Measurements from ENCODE around the gene DDX17.

DNA sequence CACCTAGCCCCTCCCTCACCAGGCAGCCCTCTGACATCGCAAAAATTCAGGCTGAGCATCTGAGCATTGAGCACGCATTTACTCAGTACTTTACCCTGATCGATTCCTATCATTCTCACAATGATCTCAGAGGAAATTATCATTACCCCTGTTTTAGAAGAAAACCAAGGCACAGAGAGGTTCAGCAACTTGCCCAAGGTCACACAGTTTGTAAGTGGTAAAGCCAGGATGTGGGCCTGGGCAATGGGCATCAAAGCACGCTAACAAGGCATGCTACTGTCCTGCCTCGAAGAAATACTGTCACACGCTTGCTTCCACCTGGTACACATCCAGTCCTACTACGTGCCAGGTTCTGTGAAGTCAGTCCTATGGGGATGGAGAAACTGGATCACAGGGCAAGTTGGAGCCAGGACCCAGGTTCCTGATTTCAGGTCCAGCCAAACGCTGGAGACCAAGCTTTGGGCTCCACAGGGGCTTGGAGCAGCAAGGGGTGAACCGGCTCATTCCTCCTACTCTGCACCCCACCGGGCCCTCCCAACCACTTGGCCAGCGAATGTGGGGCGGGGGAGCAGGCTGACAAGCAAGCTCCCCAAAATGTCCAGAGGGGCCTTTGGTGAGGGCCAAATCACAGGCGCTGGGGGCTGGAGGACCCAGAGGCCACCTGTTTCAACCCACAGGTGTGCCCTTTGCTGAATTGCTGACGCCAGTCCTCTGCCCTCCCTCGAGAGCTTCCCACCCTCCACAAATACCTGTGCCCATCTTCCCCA, 69.3 kb downstream of the DDX17 start:
- TF ChIP-seq, protein P1, sequence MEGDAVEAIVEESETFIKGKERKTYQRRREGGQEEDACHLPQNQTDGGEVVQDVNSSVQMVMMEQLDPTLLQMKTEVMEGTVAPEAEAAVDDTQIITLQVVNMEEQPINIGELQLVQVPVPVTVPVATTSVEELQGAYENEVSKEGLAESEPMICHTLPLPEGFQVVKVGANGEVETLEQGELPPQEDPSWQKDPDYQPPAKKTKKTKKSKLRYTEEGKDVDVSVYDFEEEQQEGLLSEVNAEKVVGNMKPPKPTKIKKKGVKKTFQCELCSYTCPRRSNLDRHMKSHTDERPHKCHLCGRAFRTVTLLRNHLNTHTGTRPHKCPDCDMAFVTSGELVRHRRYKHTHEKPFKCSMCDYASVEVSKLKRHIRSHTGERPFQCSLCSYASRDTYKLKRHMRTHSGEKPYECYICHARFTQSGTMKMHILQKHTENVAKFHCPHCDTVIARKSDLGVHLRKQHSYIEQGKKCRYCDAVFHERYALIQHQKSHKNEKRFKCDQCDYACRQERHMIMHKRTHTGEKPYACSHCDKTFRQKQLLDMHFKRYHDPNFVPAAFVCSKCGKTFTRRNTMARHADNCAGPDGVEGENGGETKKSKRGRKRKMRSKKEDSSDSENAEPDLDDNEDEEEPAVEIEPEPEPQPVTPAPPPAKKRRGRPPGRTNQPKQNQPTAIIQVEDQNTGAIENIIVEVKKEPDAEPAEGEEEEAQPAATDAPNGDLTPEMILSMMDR (IDR thresholded peaks at IDR 0.05) = no peak
- no peak for TF ChIP-seq POLR2A (IDR thresholded peaks at IDR 0.05)

Measured in Peyer's patch (tissue), 4 donors.